ENCODE results near the gene TBC1D17.

Gene TBC1D17

GRCh38 chr19:49862391-49863253 lies 14.9 kb upstream of the TBC1D17 start:
- peak; percentile 42 for DNase-seq

GRCh38 chr19:49863254-49863934 lies 14.1 kb upstream of the TBC1D17 start:
- no peak for DNase-seq

- no peak for DNase-seq
Measured at GRCh38 chr19:49863935-49864320, 13.6 kb upstream of the TBC1D17 start.

- no peak for DNase-seq
Measured at GRCh38 chr19:49864890-49865289, 12.6 kb upstream of the TBC1D17 start.

- DNase-seq, result peak; percentile 94
Measured at GRCh38 chr19:49866933-49867782, 10.3 kb upstream of the TBC1D17 start, which contains the start of gene PNKP. Gene PNKP (minus strand): TSS chr19:49867576. CDS start chr19:49867204, 372 bp downstream.

- no peak for DNase-seq
Measured at GRCh38 chr19:49869009-49869483, 8.5 kb upstream of the TBC1D17 start.

GRCh38 chr19:49869484-49870308 lies 7.8 kb upstream of the TBC1D17 start:
- peak; percentile 99 for DNase-seq

GRCh38 chr19:49870309-49870901 lies 7.1 kb upstream of the TBC1D17 start:
- peak; percentile 40 for DNase-seq

- no peak for DNase-seq
Measured at GRCh38 chr19:49871349-49871985, 6.0 kb upstream of the TBC1D17 start.

GRCh38 chr19:49872245-49873128 lies 5.0 kb upstream of the TBC1D17 start:
- DNase-seq, result no peak

- DNase-seq, result no peak
Measured at GRCh38 chr19:49873129-49873521, 4.4 kb upstream of the TBC1D17 start.

GRCh38 chr19:49873834-49874233 lies 3.7 kb upstream of the TBC1D17 start:
- no peak for DNase-seq

GRCh38 chr19:49874503-49875157 lies 2.9 kb upstream of the TBC1D17 start:
- DNase-seq, result no peak

GRCh38 chr19:49875177-49875576 lies 2.3 kb upstream of the TBC1D17 start:
- DNase-seq, result no peak

GRCh38 chr19:49875857-49876421 lies 1.6 kb upstream of the TBC1D17 start:
- DNase-seq, result peak; percentile 60

GRCh38 chr19:49876422-49877019 lies 981 bp upstream of the TBC1D17 start:
- DNase-seq, result peak; percentile 98

GRCh38 chr19:49877879-49878743 lies 609 bp downstream of the TBC1D17 start:
- peak; percentile 98 for DNase-seq

- no peak for DNase-seq
Measured at GRCh38 chr19:49878744-49879070, 1.2 kb downstream of the TBC1D17 start.

All from DMS53 (cell line).